ENCODE data around the gene KRT86.

DNA sequence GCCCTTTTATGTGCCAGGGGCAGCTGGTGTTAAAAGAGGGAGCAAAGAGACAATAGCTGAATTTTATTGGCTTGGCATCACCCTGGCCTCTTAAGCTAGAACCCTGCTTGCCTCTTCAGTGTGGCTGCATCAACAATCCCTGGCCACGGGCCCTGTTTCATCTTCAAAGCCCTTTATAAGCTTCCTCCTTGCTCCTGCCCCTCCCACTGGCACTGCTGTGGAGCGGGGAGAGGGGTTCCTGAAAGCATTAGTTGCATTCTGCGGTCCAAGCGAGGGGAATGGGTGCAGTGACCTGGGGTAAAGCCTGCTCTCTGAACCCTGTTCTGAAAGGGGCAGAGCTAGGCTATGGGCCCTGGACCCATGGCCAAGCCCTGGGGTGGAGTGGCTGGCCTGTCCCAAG, 47.0 kb downstream of the KRT86 start:
- no peak for TF ChIP-seq EZH2 (IDR thresholded peaks at IDR 0.05; ENCODE audit: low read length, missing control alignments)
- TF ChIP-seq, protein P1, sequence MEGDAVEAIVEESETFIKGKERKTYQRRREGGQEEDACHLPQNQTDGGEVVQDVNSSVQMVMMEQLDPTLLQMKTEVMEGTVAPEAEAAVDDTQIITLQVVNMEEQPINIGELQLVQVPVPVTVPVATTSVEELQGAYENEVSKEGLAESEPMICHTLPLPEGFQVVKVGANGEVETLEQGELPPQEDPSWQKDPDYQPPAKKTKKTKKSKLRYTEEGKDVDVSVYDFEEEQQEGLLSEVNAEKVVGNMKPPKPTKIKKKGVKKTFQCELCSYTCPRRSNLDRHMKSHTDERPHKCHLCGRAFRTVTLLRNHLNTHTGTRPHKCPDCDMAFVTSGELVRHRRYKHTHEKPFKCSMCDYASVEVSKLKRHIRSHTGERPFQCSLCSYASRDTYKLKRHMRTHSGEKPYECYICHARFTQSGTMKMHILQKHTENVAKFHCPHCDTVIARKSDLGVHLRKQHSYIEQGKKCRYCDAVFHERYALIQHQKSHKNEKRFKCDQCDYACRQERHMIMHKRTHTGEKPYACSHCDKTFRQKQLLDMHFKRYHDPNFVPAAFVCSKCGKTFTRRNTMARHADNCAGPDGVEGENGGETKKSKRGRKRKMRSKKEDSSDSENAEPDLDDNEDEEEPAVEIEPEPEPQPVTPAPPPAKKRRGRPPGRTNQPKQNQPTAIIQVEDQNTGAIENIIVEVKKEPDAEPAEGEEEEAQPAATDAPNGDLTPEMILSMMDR (conservative IDR thresholded peaks at IDR 0.05 in 1 of 2, IDR thresholded peaks at IDR 0.05 in 1 of 2; ENCODE audit: low read depth in 1 of 2, low read length in 2 of 2), result no peak
